H1 (cell line): ENCODE data around the gene PROX2. TPM values are rescaled to one million over a fixed set of nuclear protein-coding genes. Genes with fewer than 3 reads are reported as not detected.

Source experiments
- CBX5 ChIP-seq: fragments of 300-800, 300-1000 bp; sonication (generic); IDR thresholded peaks from 2 replicates; pipeline ENCODE4 v1.7.1; 2016; ENCODE audit warnings: antibody characterized with exemption, low read length, low read depth
- CHD1 ChIP-seq: IDR thresholded peaks from 2 replicates; pipeline ENCODE4 v1.6.1; 2012; ENCODE audit warnings: low read depth, low read length, improper control_type of control experiment
- JUND ChIP-seq: IDR thresholded peaks from 2 replicates; pipeline ENCODE4 v1.6.1; 2011; ENCODE audit warnings: mild to moderate bottlenecking, improper control_type of control experiment, low read length
- POLR2AphosphoS5 ChIP-seq: IDR thresholded peaks from 2 replicates; pipeline ENCODE4 v1.6.1; 2011; ENCODE audit warnings: low read depth, low read length
- RNF2 ChIP-seq: fragments of 200-900, 300-1000 bp; sonication (generic); IDR thresholded peaks from 2 replicates; pipeline ENCODE4 v1.7.1; 2016; ENCODE audit warnings: borderline replicate concordance, low read depth, mild to moderate bottlenecking, antibody characterized with exemption, low read length; ENCODE audit not compliant: poor library complexity, severe bottlenecking; ENCODE audit errors: missing control alignments
- SP4 ChIP-seq: IDR thresholded peaks from 2 replicates; pipeline ENCODE4 v1.6.1; 2012; ENCODE audit warnings: low read length, inconsistent platforms
- TCF12 ChIP-seq: IDR thresholded peaks from 2 replicates; pipeline ENCODE4 v1.6.1; 2011; ENCODE audit warnings: low read depth, mild to moderate bottlenecking, low read length
- polyA plus RNA-seq, 7 experiments: library from polyadenylated mRNA; depleted of rRNA in 3 of 7; stranded (reverse) in 5 of 7; unstranded in 2 of 7; fragments of >200 nt in 5 of 7; fragments of 200-250 nt in 2 of 7; gene quantifications; 1 replicate in 5 of 7; 2 replicates in 1 of 7; 4 replicates in 1 of 7; pipeline versions ENCODE4 v1.2.1 to v1.2.3, GENCODE V29; 2011 to 2013; ENCODE audit warnings: missing spikeins in 2 of 7, mixed read lengths in 2 of 7
- total RNA-seq: library from RNA; stranded (reverse); fragmentation: NEBNext Ultra II Directional; extraction: Animal tissue kit (Norgen Biotek cat#: 25700); gene quantifications from 2 replicates; pipeline ENCODE4 v1.2.1, GENCODE V29; 2021

Gene PROX2
- total and polyA plus RNA-seq, 2 of the 8 experiments (the other 6 are each of a cell fraction or from before 2014, with no cell fraction given): 0.03 TPM; not detected in 1

- TF ChIP-seq CBX5: no peak
- TF ChIP-seq POLR2AphosphoS5: no peak
- TF ChIP-seq CHD1: no peak
- no peak for TF ChIP-seq JUND
- TF ChIP-seq SP4: no peak
- TF ChIP-seq RNF2: no peak
- TF ChIP-seq TCF12: no peak
These were observed 41.2 kb upstream of the PROX2 start (continued) for GRCh38 chr14:74917178-74917543.
